Measurements from ENCODE around the gene SPHKAP.
"Not testable (repeated sequence)": the region's sequence is repeated elsewhere in the genome, so short reads cannot be mapped to it uniquely, and the experiment has no call there.

SPHKAP gene

GRCh38 chr2:227942965-227943364 lies 238.5 kb downstream of the SPHKAP start:
- no peak overlapping the region for H3K4me2 ChIP-seq (ENCODE audit: insufficient read depth, low read length)
- no peaks in the 10 kb centered on the region for H3K9me3 ChIP-seq (ENCODE audit: insufficient read depth, low read length, severe bottlenecking)
- no peaks in the 10 kb centered on the region for H3K4me1 ChIP-seq (ENCODE audit: insufficient read depth, low read length)
- H3K79me2 ChIP-seq (ENCODE audit: insufficient read depth, low read length) = no peaks in the 10 kb centered on the region
- no peaks in the 10 kb centered on the region for H4K20me1 ChIP-seq (ENCODE audit: insufficient read depth, low read length)
- H3K36me3 ChIP-seq (ENCODE audit: insufficient read depth, low read length) = no peaks in the 10 kb centered on the region
- no peak for DNase-seq
- H3K27me3 ChIP-seq (ENCODE audit: insufficient read depth, low read length, poor library complexity) = no peaks in the 10 kb centered on the region
- no peak overlapping the region for H3K27ac ChIP-seq (ENCODE audit: low read length)
- no peak overlapping the region for H3K4me3 ChIP-seq (ENCODE audit: low read depth in 1 of 2, low read length in 2 of 2)
- TF ChIP-seq, protein P1, sequence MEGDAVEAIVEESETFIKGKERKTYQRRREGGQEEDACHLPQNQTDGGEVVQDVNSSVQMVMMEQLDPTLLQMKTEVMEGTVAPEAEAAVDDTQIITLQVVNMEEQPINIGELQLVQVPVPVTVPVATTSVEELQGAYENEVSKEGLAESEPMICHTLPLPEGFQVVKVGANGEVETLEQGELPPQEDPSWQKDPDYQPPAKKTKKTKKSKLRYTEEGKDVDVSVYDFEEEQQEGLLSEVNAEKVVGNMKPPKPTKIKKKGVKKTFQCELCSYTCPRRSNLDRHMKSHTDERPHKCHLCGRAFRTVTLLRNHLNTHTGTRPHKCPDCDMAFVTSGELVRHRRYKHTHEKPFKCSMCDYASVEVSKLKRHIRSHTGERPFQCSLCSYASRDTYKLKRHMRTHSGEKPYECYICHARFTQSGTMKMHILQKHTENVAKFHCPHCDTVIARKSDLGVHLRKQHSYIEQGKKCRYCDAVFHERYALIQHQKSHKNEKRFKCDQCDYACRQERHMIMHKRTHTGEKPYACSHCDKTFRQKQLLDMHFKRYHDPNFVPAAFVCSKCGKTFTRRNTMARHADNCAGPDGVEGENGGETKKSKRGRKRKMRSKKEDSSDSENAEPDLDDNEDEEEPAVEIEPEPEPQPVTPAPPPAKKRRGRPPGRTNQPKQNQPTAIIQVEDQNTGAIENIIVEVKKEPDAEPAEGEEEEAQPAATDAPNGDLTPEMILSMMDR (IDR thresholded peaks at IDR 0.05; ENCODE audit: borderline replicate concordance, extremely low read depth, low read length, poor library complexity, severe bottlenecking) = no peak
- TF ChIP-seq EZH2 (IDR thresholded peaks at IDR 0.05; ENCODE audit: borderline replicate concordance, low read depth, low read length, severe bottlenecking) = no peak
- H2AFZ ChIP-seq (ENCODE audit: low read depth, low read length) = no peak overlapping the region
- no peak for ATAC-seq (ENCODE audit: insufficient read depth, low read depth)
- no peak overlapping the region for H3K9ac ChIP-seq (ENCODE audit: low read depth, low read length)

- TF ChIP-seq, protein P1 (IDR thresholded peaks at IDR 0.05; ENCODE audit: borderline replicate concordance, extremely low read depth, low read length, poor library complexity, severe bottlenecking) = no peak
- no peak for TF ChIP-seq EZH2 (IDR thresholded peaks at IDR 0.05; ENCODE audit: borderline replicate concordance, low read depth, low read length, severe bottlenecking)
- no peaks in the 10 kb centered on the region for H3K79me2 ChIP-seq (ENCODE audit: insufficient read depth, low read length)
- DNase-seq (no peak), ATAC-seq (ENCODE audit: insufficient read depth, low read depth) (no peak)
- no peak overlapping the region for H3K27ac ChIP-seq (ENCODE audit: low read length)
- H3K4me1 ChIP-seq (ENCODE audit: insufficient read depth, low read length) = no peaks in the 10 kb centered on the region
- H3K9ac ChIP-seq (ENCODE audit: low read depth, low read length) = no peak overlapping the region
- H3K4me3 ChIP-seq (ENCODE audit: low read depth in 1 of 2, low read length in 2 of 2) = no peak overlapping the region
- H4K20me1 ChIP-seq (ENCODE audit: insufficient read depth, low read length) = no peaks in the 10 kb centered on the region
- no peak overlapping the region for H2AFZ ChIP-seq (ENCODE audit: low read depth, low read length)
- no peak overlapping the region for H3K4me2 ChIP-seq (ENCODE audit: insufficient read depth, low read length)
- H3K36me3 ChIP-seq (ENCODE audit: insufficient read depth, low read length) = no peaks in the 10 kb centered on the region
- H3K27me3 ChIP-seq (ENCODE audit: insufficient read depth, low read length, poor library complexity) = no peaks in the 10 kb centered on the region
- H3K9me3 ChIP-seq (ENCODE audit: insufficient read depth, low read length, severe bottlenecking) = no peaks in the 10 kb centered on the region
These were observed 239.5 kb downstream of the SPHKAP start for GRCh38 chr2:227942021-227942420.

DNA sequence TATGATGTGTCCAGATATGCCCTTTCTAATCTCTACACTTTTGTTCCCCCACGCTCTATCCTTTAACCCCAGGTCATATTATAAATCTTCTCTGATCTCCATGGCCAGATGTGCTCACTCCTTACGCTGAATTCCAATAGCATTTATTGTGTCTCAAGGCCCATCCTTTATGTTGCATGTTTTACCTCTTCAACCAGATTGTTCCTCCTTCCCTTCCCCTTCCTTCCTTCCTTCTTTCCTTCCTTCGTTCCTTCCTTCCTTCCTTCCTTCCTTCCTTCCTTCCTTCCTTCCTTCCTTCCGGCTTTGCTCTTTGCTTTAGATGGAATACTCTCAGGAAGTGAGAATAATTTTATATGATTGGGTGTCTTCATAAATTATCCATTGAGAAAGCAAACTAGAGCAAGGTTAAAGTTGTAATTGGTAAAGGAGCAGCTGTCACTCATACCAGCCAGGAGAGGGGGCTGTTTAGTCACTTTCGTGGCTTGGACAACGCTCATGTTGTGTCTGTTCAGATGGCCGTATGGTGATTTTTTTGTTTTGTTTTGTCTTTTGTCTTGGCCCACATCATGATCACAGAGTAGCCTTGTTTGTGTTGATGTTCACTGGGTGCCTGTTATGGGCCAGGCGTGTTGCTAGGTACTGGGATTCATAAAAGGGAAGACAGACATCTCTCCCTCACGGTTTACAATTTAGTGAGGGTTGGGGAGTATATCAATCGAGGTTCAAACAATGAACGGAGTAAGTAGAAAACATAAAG lies 242.0 kb downstream of the SPHKAP start:
- H3K4me2 ChIP-seq (ENCODE audit: insufficient read depth, low read length) = no peak overlapping the region
- DNase-seq = no peak
- H3K4me3 ChIP-seq (ENCODE audit: low read depth in 1 of 2, low read length in 2 of 2) = no peak overlapping the region
- no peaks in the 10 kb centered on the region for H3K79me2 ChIP-seq (ENCODE audit: insufficient read depth, low read length)
- H3K27ac ChIP-seq (ENCODE audit: low read length) = no peak overlapping the region
- H3K36me3 ChIP-seq (ENCODE audit: insufficient read depth, low read length) = no peaks in the 10 kb centered on the region
- ATAC-seq (ENCODE audit: insufficient read depth, low read depth) = no peak
- no peak overlapping the region for H3K9ac ChIP-seq (ENCODE audit: low read depth, low read length)
- H3K27me3 ChIP-seq (ENCODE audit: insufficient read depth, low read length, poor library complexity) = no peaks in the 10 kb centered on the region
- no peaks in the 10 kb centered on the region for H4K20me1 ChIP-seq (ENCODE audit: insufficient read depth, low read length)
- H3K4me1 ChIP-seq (ENCODE audit: insufficient read depth, low read length) = no peaks in the 10 kb centered on the region
- no peak for TF ChIP-seq EZH2 (IDR thresholded peaks at IDR 0.05; ENCODE audit: borderline replicate concordance, low read depth, low read length, severe bottlenecking)
- TF ChIP-seq, protein P1 (IDR thresholded peaks at IDR 0.05; ENCODE audit: borderline replicate concordance, extremely low read depth, low read length, poor library complexity, severe bottlenecking) = peak; percentile 45
- no peak overlapping the region for H2AFZ ChIP-seq (ENCODE audit: low read depth, low read length)
- H3K9me3 ChIP-seq (ENCODE audit: insufficient read depth, low read length, severe bottlenecking) = no peaks in the 10 kb centered on the region

DNA sequence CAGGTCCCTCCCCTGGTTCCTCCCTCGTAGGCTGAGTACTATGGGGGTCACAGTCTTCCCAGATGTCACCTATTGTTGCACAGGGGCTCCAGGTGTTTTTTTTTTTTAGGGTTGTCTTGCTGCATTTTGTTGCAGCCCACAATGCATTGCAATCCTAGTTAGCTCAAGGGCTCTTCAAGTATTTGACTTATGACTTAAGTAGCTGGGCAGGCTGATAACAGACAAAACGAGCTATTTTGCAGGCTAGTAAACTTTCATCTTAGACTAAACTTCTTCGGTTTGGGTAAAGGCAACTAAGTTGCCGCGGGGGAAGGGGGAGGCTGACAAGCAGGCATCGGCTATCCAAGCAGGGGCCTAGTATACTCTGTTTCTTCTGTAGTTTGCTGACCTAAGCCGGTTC lies 245.2 kb downstream of the SPHKAP start:
- H4K20me1 ChIP-seq (ENCODE audit: insufficient read depth, low read length); DNase-seq; ATAC-seq (ENCODE audit: insufficient read depth, low read depth); H3K4me3 ChIP-seq (ENCODE audit: low read depth in 1 of 2, low read length in 2 of 2); H3K36me3 ChIP-seq (ENCODE audit: insufficient read depth, low read length); H3K4me2 ChIP-seq (ENCODE audit: insufficient read depth, low read length); H3K9me3 ChIP-seq (ENCODE audit: insufficient read depth, low read length, severe bottlenecking); H3K9ac ChIP-seq (ENCODE audit: low read depth, low read length); H3K27me3 ChIP-seq (ENCODE audit: insufficient read depth, low read length, poor library complexity); H3K27ac ChIP-seq (ENCODE audit: low read length); H3K4me1 ChIP-seq (ENCODE audit: insufficient read depth, low read length); H2AFZ ChIP-seq (ENCODE audit: low read depth, low read length); H3K79me2 ChIP-seq (ENCODE audit: insufficient read depth, low read length): not testable (repeated sequence)
